HL-60 (cell line): ENCODE data around the gene NFIC.

Source experiments
- DNase-seq, 2 experiments: peaks; one replicate each; pipeline ENCODE4 v3.0.0-alpha.2; 2010 to 2020; ENCODE audit warnings: low read depth in 1 of 2, low spot score in 1 of 2
- H3K27ac ChIP-seq: fragments of 250-450 bp; sonication (Bioruptor Pico); replicated peaks from 2 replicates; pipeline ENCODE4 v1.5.1; 2020; ENCODE audit warnings: mild to moderate bottlenecking, moderate library complexity
- H3K27me3 ChIP-seq: fragments of 250-450 bp; sonication (Bioruptor Pico); 2 replicates; pipeline ENCODE4 v1.5.1; 2021; ENCODE audit warnings: mild to moderate bottlenecking, moderate library complexity; ENCODE audit not compliant: insufficient read depth, poor library complexity, severe bottlenecking
- H3K4me3 ChIP-seq: replicated peaks from 2 replicates; pipeline ENCODE4 v1.5.1; 2011; ENCODE audit warnings: mild to moderate bottlenecking, control low read depth, low read length; ENCODE audit not compliant: insufficient read depth
- CTCF ChIP-seq: IDR thresholded peaks from one replicate; pipeline ENCODE4 v1.5.1; 2011; ENCODE audit warnings: low read length, control low read depth, inconsistent platforms; ENCODE audit not compliant: insufficient read depth
- GABPA ChIP-seq: IDR thresholded peaks from 2 replicates; pipeline ENCODE4 v1.6.1; 2012; ENCODE audit warnings: low read depth
- POLR2AphosphoS5 ChIP-seq: IDR thresholded peaks from 2 replicates; pipeline ENCODE4 v1.6.1; 2012; ENCODE audit warnings: low read depth
- REST ChIP-seq: IDR thresholded peaks from 2 replicates; pipeline ENCODE4 v1.6.1; 2012; ENCODE audit warnings: low read depth; ENCODE audit not compliant: insufficient replicate concordance
- SPI1 ChIP-seq: IDR thresholded peaks from 2 replicates; pipeline ENCODE4 v1.6.1; 2012; ENCODE audit warnings: low read depth, mild to moderate bottlenecking, borderline replicate concordance

Gene NFIC

DNA sequence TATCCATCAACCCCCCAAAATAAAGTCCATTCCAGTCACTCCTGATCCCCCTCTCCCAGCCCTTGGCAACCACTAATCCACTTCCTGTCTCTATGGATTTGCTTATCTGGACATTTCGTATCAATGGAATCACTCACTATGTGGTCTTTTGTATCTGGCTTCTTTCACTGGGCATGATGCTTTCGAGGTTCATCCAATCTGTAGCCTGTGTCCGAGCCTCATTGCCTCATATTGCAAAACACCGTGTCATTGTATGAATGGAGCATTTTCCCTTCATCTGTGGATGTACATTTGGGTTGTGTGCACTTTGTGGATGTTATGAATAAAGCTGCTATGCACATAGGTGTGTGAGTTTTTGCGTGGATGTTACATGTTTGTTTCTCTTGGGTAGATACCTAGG, 138.4 kb downstream of the NFIC start:
- Histone ChIP-seq H3K27me3 (no peaks in the 10 kb centered on the region), H3K27ac (peak overlapping the region; percentile 91; the same call in 1 of the 2 replicates), H3K4me3 (no peak overlapping the region)
- DNase-seq, result no peak
- no peak for TF ChIP-seq REST
- TF ChIP-seq POLR2AphosphoS5, result no peak
- no peak for TF ChIP-seq SPI1
- TF ChIP-seq CTCF, result no peak
- no peak for TF ChIP-seq GABPA

DNA sequence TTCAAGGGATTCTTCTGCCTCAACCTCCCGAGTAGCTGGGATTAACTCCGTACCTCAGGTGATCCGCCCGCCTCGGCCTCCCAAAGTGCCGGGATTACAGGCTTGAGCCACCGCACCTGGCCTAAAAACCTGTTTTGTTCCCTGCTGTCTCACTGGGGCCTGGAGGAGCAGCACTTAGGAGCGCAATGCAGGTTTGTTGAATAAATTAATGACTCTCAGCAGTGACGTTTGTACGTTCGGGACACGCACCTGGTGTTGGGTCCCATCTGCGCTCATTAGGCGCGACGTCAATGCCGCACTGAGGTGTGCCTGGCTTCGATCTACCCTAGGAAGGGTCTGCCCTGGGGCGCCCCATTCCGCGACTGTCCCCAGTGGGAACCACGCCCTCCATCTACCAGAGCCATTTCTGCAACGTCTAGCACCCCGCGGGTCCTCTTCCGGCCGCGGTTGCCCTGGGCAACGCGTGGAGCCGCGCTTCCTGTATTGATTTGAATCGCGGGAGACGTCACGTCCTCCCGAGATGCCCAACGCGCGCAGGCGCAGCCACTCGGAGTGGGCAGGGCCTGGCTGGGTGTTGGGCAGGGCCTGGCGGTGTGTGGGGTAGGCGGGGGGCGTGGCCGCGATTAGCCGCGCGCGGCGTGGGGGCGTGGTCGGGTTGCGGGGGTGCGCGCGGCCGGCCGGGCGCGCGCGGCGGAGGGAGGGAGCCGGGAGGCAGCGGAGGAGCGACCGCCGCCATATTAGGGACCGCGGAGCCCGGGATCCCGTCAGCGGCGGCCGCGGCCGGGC, 139.4 kb downstream of the NFIC start, which contains the start of gene FZR1:
Gene FZR1, plus strand, starts transcription at position 714 of the 786 bp plus-strand sequence. CDS start 16,679 bp downstream, outside the sequence.
- TF ChIP-seq SPI1 (peak; percentile 54; the same call in 1 of the 2 replicates), REST (no peak), GABPA (peak; percentile 68), CTCF (no peak), POLR2AphosphoS5 (peak; percentile 57)
- peak within 1 kb of the TSS; percentile 91 for H3K27ac ChIP-seq

DNA sequence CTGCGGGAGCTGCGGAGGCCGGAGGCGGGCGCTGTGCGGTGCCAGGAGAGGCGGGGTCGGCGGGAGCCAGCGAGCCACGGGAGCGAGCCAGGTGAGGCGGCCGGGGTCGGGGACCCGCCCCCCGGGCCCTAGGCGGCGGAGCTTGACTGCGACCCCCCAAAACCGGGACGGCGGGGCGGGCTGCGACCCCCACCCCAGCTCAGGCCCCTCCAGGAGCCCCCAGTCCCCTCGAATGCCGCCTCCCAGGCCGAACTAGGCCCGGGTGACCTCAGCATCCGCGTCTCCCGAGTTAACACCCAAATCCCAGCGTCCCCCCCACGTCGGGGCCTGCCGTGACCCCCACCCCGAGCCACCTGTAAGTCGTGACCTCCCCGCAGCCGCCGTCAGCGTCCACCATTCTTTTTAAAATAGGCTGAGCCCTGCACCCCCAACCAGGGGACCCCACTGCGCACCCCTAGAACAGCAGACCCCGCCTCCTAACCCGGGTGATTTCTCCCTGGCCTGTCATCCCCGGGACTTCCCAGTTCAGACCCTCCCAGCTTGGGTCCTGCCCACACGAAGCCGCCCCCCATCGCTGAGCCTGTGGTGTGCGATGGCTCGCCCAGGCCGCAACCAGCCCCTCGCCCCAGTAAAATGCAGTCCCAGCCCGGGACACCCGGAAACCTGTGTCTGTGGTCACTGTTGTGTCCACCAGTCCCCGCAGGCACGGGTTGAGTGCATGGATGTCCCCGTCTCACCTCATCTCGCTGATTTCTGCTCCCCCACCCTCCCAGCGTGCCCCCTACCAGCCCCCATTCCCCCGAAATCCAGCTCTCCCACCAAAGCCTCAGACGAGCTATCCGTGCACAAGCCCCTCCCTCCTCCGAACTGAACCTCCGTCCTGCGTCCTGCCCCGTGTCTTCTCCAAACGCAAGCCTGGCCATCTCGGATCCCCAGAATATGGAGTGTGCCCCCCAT, 140.3 kb downstream of the NFIC start:
- H3K27me3 ChIP-seq, result no peaks in the 10 kb centered on the region
- H3K27ac ChIP-seq, result peak overlapping the region; percentile 68
- TF ChIP-seq SPI1 (no peak), GABPA (no peak), REST (no peak), CTCF (no peak), POLR2AphosphoS5 (no peak)
- DNase-seq, result peak in 1 of 2 experiments; percentile 5
- peak overlapping the region; percentile 76 for H3K4me3 ChIP-seq

More for the DNA sequence above, 139.4 kb downstream of the NFIC start, which contains the start of gene FZR1:
- Histone ChIP-seq H3K4me3 (peak within 1 kb of the TSS; percentile 76), H3K27me3 (no peaks in the 10 kb centered on the region)
- DNase-seq, result peak; percentile 95 to 99
